H9 (cell line): ENCODE results near the gene GGCT. TPM values are rescaled to one million over a fixed set of nuclear protein-coding genes. Genes with fewer than 3 reads are reported as not detected.

ENCODE experiments used
- DNase-seq: peaks from one replicate; pipeline ENCODE4 v3.0.0-alpha.2; 2017
- H2AFZ ChIP-seq: one replicate; pipeline ENCODE4 v1.6.1; 2013; ENCODE audit warnings: mild to moderate bottlenecking, low read length, control low read depth, moderate library complexity
- H2AK5ac ChIP-seq: 2 replicates; pipeline ENCODE4 v1.6.1; 2013; ENCODE audit warnings: low read length, control low read depth, mixed read lengths; ENCODE audit not compliant: insufficient read length
- H2BK120ac ChIP-seq: one replicate; pipeline ENCODE4 v1.6.1; 2013; ENCODE audit warnings: low read depth, mild to moderate bottlenecking, low read length, control low read depth, inconsistent platforms; ENCODE audit not compliant: poor library complexity, severe bottlenecking
- H2BK12ac ChIP-seq: 2 replicates; pipeline ENCODE4 v1.6.1; 2013; ENCODE audit warnings: low read length, control low read depth, mixed read lengths, low read depth; ENCODE audit not compliant: insufficient read length
- H2BK15ac ChIP-seq: 2 replicates; pipeline ENCODE4 v1.6.1; 2013; ENCODE audit warnings: low read depth, low read length, control low read depth
- H2BK20ac ChIP-seq: one replicate; pipeline ENCODE4 v1.6.1; 2013; ENCODE audit warnings: low read depth, mild to moderate bottlenecking, low read length, control low read depth, inconsistent platforms; ENCODE audit not compliant: poor library complexity, severe bottlenecking
- H2BK5ac ChIP-seq: 2 replicates; pipeline ENCODE4 v1.6.1; 2013; ENCODE audit warnings: low read length, control low read depth, mixed read lengths; ENCODE audit not compliant: insufficient read length
- H3K14ac ChIP-seq: 2 replicates; pipeline ENCODE4 v1.6.1; 2013; ENCODE audit warnings: low read length, control low read depth; ENCODE audit not compliant: insufficient read depth
- H3K18ac ChIP-seq: 2 replicates; pipeline ENCODE4 v1.6.1; 2013; ENCODE audit warnings: low read depth, mild to moderate bottlenecking, mixed read lengths, low read length, control low read depth; ENCODE audit not compliant: insufficient read length
- H3K23ac ChIP-seq: 2 replicates; pipeline ENCODE4 v1.6.1; 2013; ENCODE audit warnings: low read length, control low read depth, mixed read lengths, low read depth; ENCODE audit not compliant: insufficient read length
- H3K23me2 ChIP-seq: 2 replicates; pipeline ENCODE4 v1.6.1; 2013; ENCODE audit warnings: low read depth, mild to moderate bottlenecking, mixed read lengths, low read length, control low read depth; ENCODE audit not compliant: insufficient read length, poor library complexity, severe bottlenecking
- H3K27ac ChIP-seq: 2 replicates; pipeline ENCODE4 v1.5.1; 2013; ENCODE audit warnings: low read length, control low read depth, mixed read lengths, low read depth; ENCODE audit not compliant: insufficient read length
- H3K27me3 ChIP-seq: 2 replicates; pipeline ENCODE4 v1.6.1; 2013; ENCODE audit warnings: low read length, control low read depth, inconsistent platforms; ENCODE audit not compliant: insufficient read depth
- H3K4ac ChIP-seq: 2 replicates; pipeline ENCODE4 v1.6.1; 2013; ENCODE audit warnings: low read depth, mild to moderate bottlenecking, control low read depth, inconsistent platforms, low read length, moderate library complexity
- H3K4me1 ChIP-seq: 2 replicates; pipeline ENCODE4 v1.6.1; 2013; ENCODE audit warnings: low read length, control low read depth, inconsistent platforms; ENCODE audit not compliant: insufficient read depth
- H3K4me2 ChIP-seq: 2 replicates; pipeline ENCODE4 v1.6.1; 2013; ENCODE audit warnings: low read length, control low read depth, mixed read lengths; ENCODE audit not compliant: insufficient read length, insufficient read depth
- H3K56ac ChIP-seq: 2 replicates; pipeline ENCODE4 v1.6.1; 2013; ENCODE audit warnings: low read depth, mild to moderate bottlenecking, mixed read lengths, low read length, control low read depth; ENCODE audit not compliant: insufficient read length
- H3K79me1 ChIP-seq: 2 replicates; pipeline ENCODE4 v1.6.1; 2013; ENCODE audit warnings: low read depth, mild to moderate bottlenecking, moderate library complexity, low read length, control low read depth, inconsistent platforms; ENCODE audit not compliant: insufficient read depth, poor library complexity, severe bottlenecking
- H3K79me2 ChIP-seq: 2 replicates; pipeline ENCODE4 v1.6.1; 2013; ENCODE audit warnings: low read length, control low read depth, inconsistent platforms; ENCODE audit not compliant: insufficient read depth
- H3K9ac ChIP-seq: 2 replicates; pipeline ENCODE4 v1.6.1; 2013; ENCODE audit warnings: low read length, control low read depth, mixed read lengths; ENCODE audit not compliant: insufficient read length; ENCODE audit errors: extremely low read depth
- H3K9me3 ChIP-seq: one replicate; pipeline ENCODE4 v1.6.1; 2013; ENCODE audit warnings: low read depth, low read length, inconsistent platforms; ENCODE audit not compliant: control insufficient read depth
- H3T11ph ChIP-seq: one replicate; pipeline ENCODE4 v1.6.1; 2013; ENCODE audit warnings: mild to moderate bottlenecking, low read length, control low read depth, inconsistent platforms
- H4K20me1 ChIP-seq: one replicate; pipeline ENCODE4 v1.6.1; 2013; ENCODE audit not compliant: control insufficient read depth, insufficient read length, insufficient read depth
- H4K5ac ChIP-seq: 2 replicates; pipeline ENCODE4 v1.6.1; 2013; ENCODE audit warnings: low read depth, mild to moderate bottlenecking, mixed read lengths, low read length, control low read depth; ENCODE audit not compliant: insufficient read length
- H4K8ac ChIP-seq: replicated peaks from 2 replicates; pipeline ENCODE4 v1.6.1; 2013; ENCODE audit warnings: low read length, control low read depth, mixed read lengths, low read depth; ENCODE audit not compliant: insufficient read length
- H4K91ac ChIP-seq: 2 replicates; pipeline ENCODE4 v1.6.1; 2013; ENCODE audit warnings: low read depth, mild to moderate bottlenecking, moderate library complexity, mixed read lengths, low read length, control low read depth; ENCODE audit not compliant: insufficient read length
- H3K27ac Mint-ChIP-seq, 3 experiments: 2 replicates in 2 of 3; 3 replicates in 1 of 3; pipeline ENCODE4 v1.8.0; 2020 to 2021; ENCODE audit warnings: mixed read lengths in 3 of 3, mild to moderate bottlenecking in 1 of 3, moderate library complexity in 1 of 3
- H3K27me3 Mint-ChIP-seq: 2 replicates; pipeline ENCODE4 v1.8.0; 2021; ENCODE audit warnings: low read depth, mild to moderate bottlenecking, moderate library complexity, mixed read lengths
- H3K36me3 Mint-ChIP-seq, 3 experiments: 2 replicates in 2 of 3; 3 replicates in 1 of 3; pipeline ENCODE4 v1.8.0; 2020 to 2021; ENCODE audit warnings: low read depth in 3 of 3, mixed read lengths in 3 of 3; ENCODE audit not compliant: insufficient read depth in 1 of 3
- H3K4me1 Mint-ChIP-seq, 2 experiments: 2 replicates each; pipeline ENCODE4 v1.8.0; 2020; ENCODE audit warnings: mixed read lengths in 2 of 2
- H3K4me3 Mint-ChIP-seq, 2 experiments: 2 replicates in 1 of 2; 3 replicates in 1 of 2; pipeline ENCODE4 v1.8.0; 2020 to 2021; ENCODE audit warnings: mild to moderate bottlenecking in 2 of 2, mixed read lengths in 2 of 2, moderate library complexity in 1 of 2
- H3K9me3 Mint-ChIP-seq, 2 experiments: 2 replicates in 1 of 2; 3 replicates in 1 of 2; pipeline ENCODE4 v1.8.0; 2020; ENCODE audit warnings: mild to moderate bottlenecking in 2 of 2, mixed read lengths in 2 of 2, moderate library complexity in 1 of 2
- CTCF ChIP-seq: fragments of 200-600 bp; sonication (generic); conservative IDR thresholded peaks from 3 replicates; pipeline ENCODE4 v1.8.0; 2021; ENCODE audit warnings: antibody characterized with exemption, mild to moderate bottlenecking
- WGBS: extraction: QIAGEN DNeasy Blood & Tissue Kit; methylation state at CpG from one replicate; pipeline ENCODE4 v1.1.7; 2013; ENCODE audit warnings: missing lambda C conversion rate, low lambda C conversion rate, mixed read lengths; ENCODE audit not compliant: insufficient read length; ENCODE audit errors: extremely low coverage; 5-methylcytosine and 5-hydroxymethylcytosine counted together
- total RNA-seq: library from RNA; stranded (reverse); gene quantifications from 2 replicates; pipeline ENCODE4 v1.2.1, GENCODE V29; 2021

Gene GGCT
- total RNA-seq, 1 experiment from 2014 or later, result 84.9 TPM

GRCh38 chr7:30470163-30470770, 34.4 kb downstream of the GGCT start:
- H3K56ac ChIP-seq, result no peak overlapping the region
- H3K79me1 ChIP-seq, result no peaks in the 10 kb centered on the region
- no peak overlapping the region for H2BK120ac ChIP-seq
- H2AK5ac ChIP-seq, result no peak overlapping the region
- no CpG with 5 or more reads among the region's 14 CpGs for WGBS
- Mint-ChIP-seq H3K36me3 (no peaks in the 10 kb centered on the region; a peak in 1 of 7 replicates), H3K9me3 (no peaks in the 10 kb centered on the region), H3K4me1 (peaks cover 21 to 24% of the 10 kb centered on the region in 2 experiments), H3K27me3 (no peaks in the 10 kb centered on the region), H3K4me3 (no peak overlapping the region), H3K27ac (peak overlapping the region; percentile 17 to 73 (median 26); a peak in 3 of 7 replicates)
- H3K23me2 ChIP-seq, result no peaks in the 10 kb centered on the region
- H3K14ac ChIP-seq, result no peak overlapping the region
- H3K4ac ChIP-seq, result no peak overlapping the region
- H2BK12ac ChIP-seq, result no peak overlapping the region
- DNase-seq, result no peak
- H3K18ac ChIP-seq, result no peak overlapping the region
- no peak overlapping the region for H2BK5ac ChIP-seq
- H4K20me1 ChIP-seq, result no peaks in the 10 kb centered on the region
- no peak overlapping the region for H4K5ac ChIP-seq
- H3K79me2 ChIP-seq, result no peaks in the 10 kb centered on the region
- no peak overlapping the region for H4K8ac ChIP-seq
- H4K91ac ChIP-seq, result no peak overlapping the region
- H2AFZ ChIP-seq, result no peak overlapping the region
- H2BK20ac ChIP-seq, result no peak overlapping the region
- peaks cover 5% of the 10 kb centered on the region; the same call in 1 of the 2 replicates for H3K4me1 ChIP-seq
- H3K27me3 ChIP-seq, result no peaks in the 10 kb centered on the region
- H3K23ac ChIP-seq, result no peak overlapping the region
- no peak overlapping the region for H3T11ph ChIP-seq
- no peaks in the 10 kb centered on the region for H3K9me3 ChIP-seq
- TF ChIP-seq CTCF, result no peak
- H2BK15ac ChIP-seq, result no peak overlapping the region
- no peak overlapping the region for H3K9ac ChIP-seq
- H3K4me2 ChIP-seq, result no peak overlapping the region
- no peak overlapping the region for H3K27ac ChIP-seq
